HG03442 (cell line): Measurements from ENCODE around the gene GDF10.

Experiments used
- ATAC-seq: cut with Tn5 transposase; IDR thresholded peaks from one replicate; pipeline ENCODE4 v1.9.1; 2021; ENCODE audit warnings: mild to moderate bottlenecking, moderate library complexity; ENCODE audit not compliant: unreplicated experiment

Gene GDF10

DNA sequence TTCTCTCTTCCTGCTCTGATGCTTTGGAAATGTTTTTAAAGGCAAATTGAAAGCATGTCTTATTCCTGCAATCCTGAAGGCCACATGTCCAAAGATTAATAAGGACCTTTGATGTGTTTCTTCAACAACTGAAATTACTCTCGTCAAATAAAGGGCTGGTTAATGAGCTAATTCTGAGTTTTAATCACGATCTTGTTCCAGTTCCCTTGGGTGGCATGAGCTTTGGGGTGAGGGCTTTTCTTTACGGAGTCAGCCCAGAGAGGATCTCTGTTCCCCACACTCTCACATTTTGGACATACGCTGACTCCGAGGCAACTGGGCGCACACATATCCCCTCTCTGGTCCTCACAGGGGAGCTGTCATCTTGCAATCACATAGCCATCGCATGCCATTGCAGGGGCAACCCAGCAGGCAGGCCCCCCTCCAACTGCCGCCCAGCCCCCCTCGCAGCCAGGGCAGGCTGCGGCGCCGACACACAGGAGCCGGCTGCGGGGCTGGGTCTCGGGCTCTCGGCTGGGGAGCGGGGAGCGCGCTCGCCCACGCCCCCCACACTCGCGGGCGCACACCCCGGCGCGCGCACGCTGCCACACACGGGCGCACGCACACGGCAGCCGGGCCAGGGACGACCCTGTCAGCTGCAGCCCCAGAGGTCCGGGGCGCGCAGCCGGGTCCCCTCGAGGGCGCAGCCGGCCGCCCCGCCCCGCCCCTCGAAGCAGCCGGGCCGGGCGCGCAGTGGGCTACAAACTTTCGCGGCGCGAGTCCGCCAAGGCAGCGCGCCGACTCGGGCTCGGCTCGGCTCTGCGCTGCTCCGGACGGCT, at the start of gene GDF10:
Gene GDF10 (plus strand): TSS at position 587 of the 818 bp plus-strand sequence. CDS start 455 bp downstream, outside the sequence.
- no peak for ATAC-seq

DNA sequence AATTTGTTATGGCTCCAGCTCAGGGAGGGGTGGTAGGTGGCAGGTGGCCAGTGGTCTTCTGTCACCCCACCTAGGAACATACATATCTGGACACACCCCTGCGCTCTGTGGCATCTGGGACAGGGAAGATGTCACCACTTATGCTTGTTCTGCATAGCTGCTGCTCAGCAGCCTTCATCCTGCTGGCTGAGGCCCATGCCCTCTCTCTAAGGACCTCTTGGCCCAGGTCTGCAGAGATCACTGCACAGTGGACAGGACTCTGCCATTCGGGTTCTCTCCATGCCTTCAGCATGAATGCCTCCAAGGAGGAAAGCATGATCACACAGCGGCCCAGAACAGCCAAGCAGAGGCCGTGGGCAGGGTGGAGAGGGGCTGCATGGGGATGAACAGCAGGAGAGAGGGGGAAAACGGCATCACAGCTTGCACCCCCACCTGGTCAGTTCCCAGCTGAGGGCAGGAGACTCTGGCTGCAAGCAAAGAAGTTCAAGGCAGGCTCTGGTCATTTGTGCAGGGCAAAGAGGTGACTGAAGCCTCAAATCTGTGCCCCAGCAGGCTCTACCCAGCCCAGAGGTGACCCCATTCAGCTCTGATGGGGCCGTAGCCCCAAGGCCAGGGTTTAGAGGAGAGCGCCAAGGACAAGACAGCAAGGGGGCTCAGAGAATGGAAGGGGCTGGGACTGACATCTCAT, 47.8 kb upstream of the GDF10 start:
- ATAC-seq: no peak

DNA sequence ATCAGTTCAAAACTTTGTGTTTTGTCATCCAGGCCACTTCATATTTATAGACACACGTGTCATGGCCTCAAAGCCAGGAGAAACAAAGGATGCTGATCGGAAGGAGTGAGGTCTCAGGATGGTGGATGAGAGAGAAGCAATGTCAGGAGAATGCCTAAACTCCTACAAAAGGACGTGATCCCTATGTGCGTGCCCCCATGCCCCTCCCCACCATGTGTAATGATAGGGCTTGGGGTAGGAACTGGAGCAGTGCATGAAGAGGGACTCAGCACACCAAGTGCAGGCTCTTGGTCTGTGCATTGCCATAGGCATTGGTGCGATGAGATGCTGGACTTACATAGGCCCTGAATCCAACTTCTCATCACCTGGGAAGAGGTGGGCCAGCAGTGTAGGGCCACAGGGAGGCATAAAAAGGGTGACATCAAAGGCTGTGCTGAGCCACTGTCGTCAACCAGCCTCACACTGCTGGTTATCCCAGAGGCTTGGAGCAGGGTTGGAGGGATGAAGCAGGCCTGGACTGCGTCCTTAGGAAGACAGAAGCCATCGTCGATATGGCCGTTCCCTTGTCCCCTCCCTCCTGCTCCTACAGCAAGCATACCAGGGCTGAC, 46.9 kb upstream of the GDF10 start:
- ATAC-seq: no peak

DNA sequence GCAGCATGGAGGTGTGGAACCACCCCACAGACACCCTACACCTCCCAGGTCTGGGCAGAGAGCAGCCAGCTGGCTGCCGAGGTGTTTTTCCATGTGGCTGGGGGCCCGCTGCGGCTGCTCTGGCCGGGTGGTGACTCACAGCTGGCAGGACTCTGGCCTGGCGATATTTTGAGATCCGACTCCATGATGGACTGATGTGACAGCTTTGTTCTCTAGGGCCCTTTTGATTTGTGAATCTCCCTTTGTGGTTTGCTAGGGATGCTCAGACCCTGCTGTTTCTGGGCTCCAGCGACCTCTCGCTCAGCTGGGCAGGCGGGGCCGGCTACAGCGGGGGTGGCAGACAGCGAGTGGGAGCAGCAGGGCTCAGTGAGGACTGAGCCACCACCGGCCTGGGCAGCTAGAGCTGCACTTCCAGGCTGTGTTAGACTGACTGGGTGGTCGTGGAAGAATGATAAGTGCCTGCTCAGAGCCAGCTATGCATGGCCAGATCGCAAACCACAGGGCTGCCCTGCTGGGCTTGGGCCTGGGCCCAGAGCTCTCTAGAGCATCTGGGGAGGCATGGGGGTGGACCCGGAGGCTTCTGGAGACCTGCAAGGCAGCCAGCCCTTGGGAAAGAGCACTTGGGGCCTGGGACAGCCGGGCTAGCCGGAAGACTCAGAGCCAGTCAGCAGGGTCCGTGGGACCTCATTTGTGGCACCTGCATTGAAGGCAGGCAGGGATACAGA, 46.2 kb upstream of the GDF10 start:
- ATAC-seq: no peak

DNA sequence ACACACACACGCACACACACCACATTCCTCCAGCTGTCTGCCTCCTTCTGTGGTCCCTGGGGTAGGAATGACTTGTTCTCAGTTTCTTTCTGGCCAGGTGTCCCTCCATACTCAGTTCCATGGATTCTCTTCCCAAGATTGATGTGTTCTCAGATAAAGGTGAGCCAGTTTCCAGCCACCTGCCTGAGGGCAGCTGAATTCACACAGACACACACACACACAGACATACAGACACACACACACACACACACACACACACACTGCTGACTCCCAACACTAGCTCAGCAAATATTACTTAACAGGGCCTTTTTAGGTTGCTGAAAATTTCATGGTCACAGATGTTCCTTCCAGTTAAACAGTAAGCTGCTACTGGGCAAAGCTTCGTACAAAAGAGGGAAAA, 45.4 kb upstream of the GDF10 start:
- no peak for ATAC-seq

DNA sequence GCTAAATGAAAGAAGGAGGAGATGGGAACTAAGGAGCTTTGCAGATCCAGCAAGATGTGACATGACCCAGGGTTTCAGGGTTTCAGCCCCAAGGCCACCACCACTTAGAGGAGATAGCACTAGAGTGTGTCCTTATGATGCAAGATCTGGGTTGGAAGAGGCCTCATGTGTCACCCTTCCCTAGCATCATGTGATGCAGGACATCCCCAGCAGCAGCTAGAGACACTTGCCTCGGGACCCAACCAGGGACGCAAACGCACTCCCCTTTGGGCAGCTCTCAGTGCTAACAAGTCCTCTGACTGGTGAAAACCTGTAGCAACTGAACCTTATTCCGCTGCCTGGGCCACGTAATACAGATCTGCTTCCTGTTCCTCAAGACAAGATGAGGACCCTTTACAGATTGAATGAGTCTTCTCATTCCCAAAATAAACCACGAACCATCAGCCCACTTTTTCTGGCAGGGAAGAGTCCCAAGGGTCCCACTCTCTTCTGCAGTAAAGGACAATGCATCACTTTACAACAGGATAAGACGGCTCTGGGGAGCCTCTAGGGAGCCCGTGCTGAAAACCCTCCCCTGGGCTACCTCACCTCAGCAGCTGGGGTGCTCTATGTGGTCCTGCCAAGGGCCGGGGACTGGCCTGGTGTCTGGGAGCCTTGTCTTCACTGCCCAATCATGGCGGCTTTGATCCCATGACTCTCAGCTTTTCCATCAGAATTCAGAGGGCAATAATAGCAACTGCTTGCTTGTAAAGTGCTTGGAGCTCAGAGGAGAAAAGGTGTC, 44.8 kb upstream of the GDF10 start:
- ATAC-seq: no peak

- ATAC-seq: no peak
Measured at GRCh38 chr10:47255866-47256265, 44.1 kb upstream of the GDF10 start.

GRCh38 chr10:47256751-47257336, 43.2 kb upstream of the GDF10 start:
- ATAC-seq: no peak

DNA sequence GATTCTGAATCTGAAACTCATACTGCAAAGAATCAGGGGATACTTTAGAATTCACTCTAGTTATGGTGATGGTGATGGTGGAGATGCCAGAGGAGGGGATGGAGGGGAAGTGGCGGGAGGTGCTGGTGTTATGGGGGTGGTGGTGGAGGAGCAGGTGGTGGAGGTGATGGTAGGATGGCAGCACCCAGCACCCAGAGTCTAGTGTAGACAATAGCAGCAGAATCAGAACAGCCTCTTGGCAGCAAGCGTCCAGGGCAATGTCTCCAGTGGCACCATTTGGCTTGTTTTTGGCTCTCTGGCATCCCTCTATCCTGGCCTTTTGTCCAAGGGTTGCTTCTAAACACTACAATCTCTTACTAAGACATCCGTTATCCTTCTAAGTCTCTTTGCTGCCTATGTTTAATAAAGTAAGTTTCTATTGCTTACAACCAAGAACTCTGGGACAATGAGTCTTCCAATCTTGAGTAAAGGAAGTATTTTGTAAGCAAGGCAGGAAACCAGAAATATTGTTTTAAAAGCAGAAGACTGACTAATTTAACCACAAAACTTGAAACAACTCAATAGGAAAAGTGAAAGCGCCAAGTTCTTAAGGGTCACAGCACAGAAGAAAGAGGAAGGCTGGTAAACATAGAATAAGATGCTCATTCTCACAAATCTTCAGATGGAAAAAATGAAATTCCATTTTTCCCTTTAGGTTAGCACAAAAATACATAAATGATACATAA, 42.4 kb upstream of the GDF10 start:
- ATAC-seq: no peak

DNA sequence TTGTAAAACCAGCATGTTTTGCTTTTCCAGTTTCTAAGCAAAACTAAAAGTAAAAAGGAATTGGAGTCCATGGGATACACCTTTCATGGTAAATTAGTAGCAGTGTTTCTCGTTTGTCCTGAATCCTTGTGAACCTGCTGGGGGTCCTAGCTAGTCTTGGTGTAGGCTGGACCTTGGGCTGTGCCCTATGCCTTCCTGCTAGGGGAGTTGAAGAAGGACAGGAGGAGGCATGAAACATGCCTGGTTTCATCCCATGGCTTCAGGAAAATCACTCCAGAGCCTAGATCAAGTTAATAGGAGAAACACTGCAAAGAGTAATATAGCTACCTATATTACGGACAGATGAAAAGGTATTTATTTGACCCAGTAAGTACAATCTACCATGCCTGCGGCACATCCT, 41.1 kb upstream of the GDF10 start:
- ATAC-seq: no peak

- no peak for ATAC-seq
Measured at GRCh38 chr10:47259466-47259865, 40.5 kb upstream of the GDF10 start.

DNA sequence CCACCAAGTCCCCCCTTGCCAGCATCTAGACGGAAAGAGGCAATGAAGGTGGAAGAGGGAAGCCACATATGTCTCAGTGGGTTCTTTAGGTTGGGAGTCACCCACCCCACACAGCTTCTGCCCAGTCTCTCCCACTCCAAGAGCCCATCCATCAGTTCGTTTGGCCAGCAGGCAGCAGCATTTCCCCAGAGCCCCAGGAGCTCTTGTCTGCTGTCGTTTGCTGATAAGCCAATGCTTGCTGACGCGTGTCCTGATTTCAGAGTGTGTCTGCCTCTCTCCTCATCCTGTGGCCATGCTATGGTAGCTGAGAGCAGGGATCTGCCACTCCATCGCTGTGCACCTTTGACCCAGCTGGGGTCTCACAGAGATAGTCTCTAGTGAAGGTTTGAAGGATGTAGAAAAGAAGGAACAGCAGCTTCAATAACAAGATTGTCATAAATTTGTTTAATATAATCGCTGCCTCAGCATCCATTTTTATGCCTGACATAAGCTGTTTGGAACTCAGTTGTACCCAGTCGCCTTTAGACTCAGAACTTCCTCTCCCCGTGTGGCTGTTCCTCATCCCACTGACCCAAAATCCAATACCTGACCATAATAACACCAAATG, 39.4 kb upstream of the GDF10 start:
- peak; percentile 7 for ATAC-seq

GRCh38 chr10:47261121-47261520, 38.9 kb upstream of the GDF10 start:
- ATAC-seq: peak; percentile 98

DNA sequence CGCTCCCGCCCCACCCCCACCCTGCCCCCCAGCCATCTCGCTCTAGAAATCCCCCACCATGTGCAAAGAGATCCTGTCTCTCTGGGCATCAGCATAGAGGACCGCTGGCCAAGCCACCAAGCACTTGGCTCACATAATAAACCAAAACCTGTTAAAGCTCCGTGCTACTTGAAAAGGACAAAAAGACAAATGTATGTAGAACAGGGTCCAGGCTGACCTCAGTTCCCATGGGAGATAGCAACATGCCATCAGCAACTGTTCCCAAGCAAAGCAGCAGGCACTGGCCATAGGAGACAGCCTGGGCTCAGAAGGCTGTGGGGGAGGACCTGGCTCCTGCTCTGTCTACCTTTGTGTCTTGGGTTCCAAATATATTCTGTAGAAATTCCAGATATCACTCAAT, 38.4 kb upstream of the GDF10 start:
- no peak for ATAC-seq

- no peak for ATAC-seq
Measured at GRCh38 chr10:47262606-47263533, 37.1 kb upstream of the GDF10 start.

DNA sequence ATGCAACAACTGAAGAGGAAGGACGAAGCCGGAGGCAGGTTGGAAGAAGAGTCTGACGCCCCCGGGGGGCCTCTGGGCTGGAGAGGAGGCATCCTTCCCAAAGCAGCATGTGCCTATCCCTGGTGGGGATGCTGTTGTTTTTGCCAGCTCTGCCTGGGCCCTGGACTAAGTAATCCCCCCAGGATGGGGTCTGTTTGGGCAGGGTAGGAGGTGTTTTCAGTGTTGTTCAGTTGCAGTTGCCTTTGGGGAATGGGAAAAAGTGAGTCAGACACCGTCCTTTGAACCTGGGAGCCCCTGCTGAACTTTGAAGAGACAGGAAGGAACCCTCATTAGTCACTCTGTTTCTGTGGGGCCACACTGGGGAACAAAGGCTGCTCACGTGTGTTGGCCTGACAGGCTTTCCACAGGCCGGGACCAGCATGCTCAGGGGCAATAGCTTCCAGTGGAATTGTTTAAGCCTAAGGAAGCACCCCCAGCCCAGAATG, 35.2 kb upstream of the GDF10 start:
- ATAC-seq: no peak

GRCh38 chr10:47266602-47267001, 33.4 kb upstream of the GDF10 start:
- no peak for ATAC-seq

- ATAC-seq: no peak
Measured at GRCh38 chr10:47268696-47269095, 31.3 kb upstream of the GDF10 start.
